Fibroblast of villous mesenchyme (primary cell): ENCODE measurements around the gene ANKRD9. TPM values are rescaled to one million over a fixed set of nuclear protein-coding genes. Genes with fewer than 3 reads are reported as not detected.

Experiments
- DNase-seq: peaks from one replicate; pipeline ENCODE4 v3.0.0-alpha.2; 2010; ENCODE audit warnings: low read depth
- H3K4me3 ChIP-seq: 2 replicates; pipeline ENCODE4 v1.5.1; 2011; ENCODE audit warnings: low read depth, mild to moderate bottlenecking, low read length
- CTCF ChIP-seq: IDR thresholded peaks from 2 replicates; pipeline ENCODE4 v1.5.1; 2012; ENCODE audit warnings: low read depth, mild to moderate bottlenecking, low read length; ENCODE audit not compliant: insufficient read depth
- total RNA-seq: library from RNA; depleted of rRNA; stranded (reverse); fragments of >200 nt; gene quantifications from 2 replicates; pipeline ENCODE4 v1.2.3, GENCODE V29; 2012

Gene ANKRD9
- total RNA-seq, result 16.4 and 26.4 TPM in 2 replicates

- TF ChIP-seq CTCF, result no peak
- peak within 1 kb of the TSS; percentile 67 for H3K4me3 ChIP-seq
- DNase-seq, result peak; percentile 95
Observed at GRCh38 chr14:102509746-102510615, at the start of gene ANKRD9. Gene ANKRD9, minus strand, starts transcription at chr14:102509776. Its CDS starts 1,887 bp downstream, at chr14:102507889.

- no peak for TF ChIP-seq CTCF
- no peak for DNase-seq
- H3K4me3 ChIP-seq, result no peak overlapping the region
Observed at GRCh38 chr14:102558556-102558955, 49.0 kb upstream of the ANKRD9 start.

GRCh38 chr14:102557434-102558226 is 48.1 kb upstream of the ANKRD9 start:
- no peak for TF ChIP-seq CTCF
- DNase-seq, result no peak
- H3K4me3 ChIP-seq, result no peak overlapping the region

GRCh38 chr14:102556098-102556677 is 46.6 kb upstream of the ANKRD9 start:
- no peak for DNase-seq
- TF ChIP-seq CTCF, result no peak
- no peak overlapping the region for H3K4me3 ChIP-seq

GRCh38 chr14:102554821-102555819 is 45.5 kb upstream of the ANKRD9 start:
- peak; percentile 39 for DNase-seq
- peak overlapping the region; percentile 62 for H3K4me3 ChIP-seq
- TF ChIP-seq CTCF, result no peak
